Keratinocyte (primary cell): Measurements from ENCODE around the gene TNFRSF11A.

Source experiments
- EZH2 ChIP-seq: IDR thresholded peaks from one replicate; pipeline ENCODE4 v1.6.1; 2012; ENCODE audit warnings: inconsistent platforms, mild to moderate bottlenecking, low read length, moderate library complexity
- TF ChIP-seq, protein P1 (sequence below), 3 experiments: IDR thresholded peaks in 1 of 3; conservative IDR thresholded peaks in 1 of 3; optimal IDR thresholded peaks in 1 of 3; 2 replicates in 2 of 3; 3 replicates in 1 of 3; pipeline versions ENCODE3 to v1.5.1; 2011; ENCODE audit warnings: low read length in 3 of 3, mild to moderate bottlenecking in 3 of 3, moderate library complexity in 2 of 3, control low read depth in 1 of 3, inconsistent platforms in 1 of 3; ENCODE audit not compliant: insufficient read depth in 2 of 3; ENCODE audit errors: extremely low read depth in 1 of 3

DNA sequence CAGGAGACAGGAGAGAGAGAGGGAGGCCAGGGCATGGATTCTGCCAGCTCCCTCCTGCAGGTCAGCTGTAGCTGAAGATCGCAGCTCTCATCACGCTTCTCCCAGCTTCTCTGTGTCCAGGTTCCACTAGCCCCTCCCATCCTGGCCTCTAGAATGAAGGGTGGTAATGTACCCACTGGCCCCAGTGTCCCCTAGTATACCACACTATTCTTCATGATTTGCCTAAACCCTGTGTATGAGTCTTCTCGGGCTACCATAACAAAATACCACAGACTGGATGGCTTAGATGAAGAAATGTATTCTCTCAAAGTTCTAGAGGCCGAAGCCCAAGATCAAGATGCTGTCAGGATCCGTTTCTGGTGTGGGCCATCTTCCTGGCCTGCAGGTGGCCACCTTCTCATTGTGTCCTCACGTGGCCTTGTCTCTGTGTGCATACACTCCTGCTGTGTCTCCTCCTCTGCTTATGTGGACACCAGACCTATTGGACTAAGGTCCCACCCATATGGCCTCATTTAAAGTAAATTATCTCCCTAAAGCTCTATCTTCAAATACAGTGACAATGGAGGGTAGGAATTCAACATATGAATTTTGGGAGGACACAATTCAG is 77.3 kb downstream of the TNFRSF11A start:
- TF ChIP-seq, protein P1, sequence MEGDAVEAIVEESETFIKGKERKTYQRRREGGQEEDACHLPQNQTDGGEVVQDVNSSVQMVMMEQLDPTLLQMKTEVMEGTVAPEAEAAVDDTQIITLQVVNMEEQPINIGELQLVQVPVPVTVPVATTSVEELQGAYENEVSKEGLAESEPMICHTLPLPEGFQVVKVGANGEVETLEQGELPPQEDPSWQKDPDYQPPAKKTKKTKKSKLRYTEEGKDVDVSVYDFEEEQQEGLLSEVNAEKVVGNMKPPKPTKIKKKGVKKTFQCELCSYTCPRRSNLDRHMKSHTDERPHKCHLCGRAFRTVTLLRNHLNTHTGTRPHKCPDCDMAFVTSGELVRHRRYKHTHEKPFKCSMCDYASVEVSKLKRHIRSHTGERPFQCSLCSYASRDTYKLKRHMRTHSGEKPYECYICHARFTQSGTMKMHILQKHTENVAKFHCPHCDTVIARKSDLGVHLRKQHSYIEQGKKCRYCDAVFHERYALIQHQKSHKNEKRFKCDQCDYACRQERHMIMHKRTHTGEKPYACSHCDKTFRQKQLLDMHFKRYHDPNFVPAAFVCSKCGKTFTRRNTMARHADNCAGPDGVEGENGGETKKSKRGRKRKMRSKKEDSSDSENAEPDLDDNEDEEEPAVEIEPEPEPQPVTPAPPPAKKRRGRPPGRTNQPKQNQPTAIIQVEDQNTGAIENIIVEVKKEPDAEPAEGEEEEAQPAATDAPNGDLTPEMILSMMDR (optimal IDR thresholded peaks at IDR 0.05 in 1 of 3, IDR thresholded peaks at IDR 0.05 in 1 of 3, conservative IDR thresholded peaks at IDR 0.05 in 1 of 3; ENCODE audit: extremely low read depth in 1 of 3, insufficient read depth in 2 of 3, low read length in 3 of 3): peak in 1 of 3 experiments; percentile 18
- TF ChIP-seq EZH2: no peak
